DMS 273 (cell line): ENCODE data around the gene FOXF2.

Experiments
- DNase-seq: peaks from one replicate; lab custom pipeline; 2025; ENCODE audit not compliant: unreplicated experiment; lab: John Stamatoyannopoulos, UW

The FOXF2 gene

GRCh38 chr6:1405221-1405620 lies 15.8 kb downstream of the FOXF2 start:
- DNase-seq = no peak

GRCh38 chr6:1406306-1407072 lies 17.1 kb downstream of the FOXF2 start:
- no peak for DNase-seq

GRCh38 chr6:1407499-1407990 lies 18.2 kb downstream of the FOXF2 start:
- no peak for DNase-seq

- DNase-seq = no peak
These were observed 20.5 kb downstream of the FOXF2 start for GRCh38 chr6:1409774-1410465.

- no peak for DNase-seq
These were observed 23.5 kb downstream of the FOXF2 start for GRCh38 chr6:1412901-1413300.

GRCh38 chr6:1415416-1416063 lies 26.2 kb downstream of the FOXF2 start:
- no peak for DNase-seq

GRCh38 chr6:1416191-1416760 lies 26.9 kb downstream of the FOXF2 start:
- DNase-seq = no peak

- no peak for DNase-seq
These were observed 27.4 kb downstream of the FOXF2 start for GRCh38 chr6:1416820-1417219.

GRCh38 chr6:1417718-1418117 lies 28.3 kb downstream of the FOXF2 start:
- no peak for DNase-seq

GRCh38 chr6:1418471-1419191 lies 29.3 kb downstream of the FOXF2 start:
- no peak for DNase-seq

GRCh38 chr6:1420382-1420781 lies 31.0 kb downstream of the FOXF2 start:
- no peak for DNase-seq

- DNase-seq = no peak
These were observed 32.9 kb downstream of the FOXF2 start for GRCh38 chr6:1422290-1422689.

GRCh38 chr6:1423578-1423977 lies 34.2 kb downstream of the FOXF2 start:
- DNase-seq = no peak

- DNase-seq = peak; percentile 81
These were observed 35.0 kb downstream of the FOXF2 start for GRCh38 chr6:1424306-1424927.

- DNase-seq = no peak
These were observed 37.0 kb downstream of the FOXF2 start for GRCh38 chr6:1426416-1426815.

- no peak for DNase-seq
These were observed 46.4 kb downstream of the FOXF2 start for GRCh38 chr6:1435806-1436205.

- peak; percentile 89 for DNase-seq
These were observed 47.2 kb downstream of the FOXF2 start for GRCh38 chr6:1436334-1437306.

- no peak for DNase-seq
These were observed 48.4 kb downstream of the FOXF2 start for GRCh38 chr6:1437553-1438406.
